Thyroid gland (tissue), 4 donors: ENCODE data around the gene ARL4C. TPM values are rescaled to one million over a fixed set of nuclear protein-coding genes. Genes with fewer than 3 reads are reported as not detected.

Source experiments
- DNase-seq, 2 donors: peaks; one replicate each; pipeline ENCODE4 v3.0.0-alpha.2; 2019
- H3K27ac ChIP-seq, 3 donors: fragments of 200-600 bp; sonication (generic); 1 replicate in 2 of 3; 2 replicates in 1 of 3; pipeline ENCODE4 v1.5.1; 2016 to 2019; ENCODE audit warnings: mild to moderate bottlenecking in 1 of 3, moderate library complexity in 1 of 3
- H3K27me3 ChIP-seq: fragments of 200-600 bp; sonication (generic); one replicate; pipeline ENCODE4 v1.5.1; 2019
- H3K36me3 ChIP-seq, 2 donors: fragments of 200-600 bp; sonication (generic); one replicate each; pipeline ENCODE4 v1.5.1; 2016 to 2019
- H3K4me1 ChIP-seq, 2 donors: fragments of 200-600 bp; sonication (generic); one replicate each; pipeline ENCODE4 v1.5.1; 2017 to 2019
- H3K4me3 ChIP-seq, 3 donors: fragments of 200-600 bp; sonication (generic); replicated peaks in 1 of 3; 1 replicate in 2 of 3; 2 replicates in 1 of 3; pipeline ENCODE4 v1.5.1; 2016; ENCODE audit warnings: mild to moderate bottlenecking in 1 of 3
- H3K9me3 ChIP-seq: fragments of 200-600 bp; sonication (generic); one replicate; pipeline ENCODE4 v1.5.1; 2017
- CTCF ChIP-seq, 6 experiments: fragments of 200-600 bp in 3 of 6; fragments of 450-650 bp in 3 of 6; sonication (generic) in 3 of 6; IDR thresholded peaks; one replicate each; pipeline ENCODE4 v1.5.1; 2016 to 2019; ENCODE audit warnings: antibody characterized with exemption in 6 of 6, mild to moderate bottlenecking in 2 of 6, inconsistent platforms in 1 of 6, moderate library complexity in 1 of 6
- POLR2A ChIP-seq, 2 donors: fragments of 450-650 bp; IDR thresholded peaks; one replicate each; pipeline ENCODE4 v1.6.1; 2017; ENCODE audit warnings: antibody characterized with exemption in 2 of 2, mild to moderate bottlenecking in 2 of 2, moderate library complexity in 1 of 2
- WGBS, 2 donors: methylation state at CpG; one replicate each; pipeline ENCODE4 v1.1.5; 2017; 5-methylcytosine and 5-hydroxymethylcytosine counted together
- intact Hi-C: fragments of 100-400 bp; cut with DNase I; formaldehyde crosslinking; loops from one replicate; pipeline ENCODE4 v1.15.1; 2023
- total RNA-seq, 4 donors: library from RNA; depleted of rRNA; stranded (reverse); fragments of >200 nt; gene quantifications; one replicate each; pipeline ENCODE4 v1.2.3, GENCODE V29; 2016

Gene ARL4C
- total RNA-seq, 4 donors from 2014 or later, result 1.5 to 6.3 (median 3.8) TPM

- H3K9me3 ChIP-seq, result no peaks in the 10 kb centered on the region
- H3K4me1 ChIP-seq, result no peaks in the 10 kb centered on the region
- 94 to 96% methylated on average over 3 of the region's 3 CpGs for WGBS, 2 donors
- no peak overlapping the region for H3K27ac ChIP-seq
- intact Hi-C loops, result no loop called here
- H3K4me3 ChIP-seq, result no peak overlapping the region
- H3K36me3 ChIP-seq, result no peaks in the 10 kb centered on the region
- no peaks in the 10 kb centered on the region for H3K27me3 ChIP-seq
- TF ChIP-seq CTCF (IDR thresholded peaks at IDR 0.05) (no peak), POLR2A (IDR thresholded peaks at IDR 0.05) (no peak)
- DNase-seq, result no peak
These were observed 29.8 kb upstream of the ARL4C start for GRCh38 chr2:234526711-234527110.

GRCh38 chr2:234521536-234521935 is 24.7 kb upstream of the ARL4C start:
- H3K27ac ChIP-seq, result no peak overlapping the region
- no peak for DNase-seq
- H3K36me3 ChIP-seq, result no peaks in the 10 kb centered on the region
- no peak overlapping the region for H3K4me3 ChIP-seq
- 79 to 82% methylated on average over 2 of the region's 2 CpGs for WGBS, 2 donors
- no peak for TF ChIP-seq CTCF (IDR thresholded peaks at IDR 0.05)
- no peak for TF ChIP-seq POLR2A (IDR thresholded peaks at IDR 0.05)
- intact Hi-C loops, result no loop called here
- no peaks in the 10 kb centered on the region for H3K4me1 ChIP-seq
- no peaks in the 10 kb centered on the region for H3K9me3 ChIP-seq
- no peaks in the 10 kb centered on the region for H3K27me3 ChIP-seq

GRCh38 chr2:234518986-234519642 is 22.2 kb upstream of the ARL4C start:
- H3K9me3 ChIP-seq, result no peaks in the 10 kb centered on the region
- TF ChIP-seq CTCF (IDR thresholded peaks at IDR 0.05) (no peak), POLR2A (IDR thresholded peaks at IDR 0.05) (no peak)
- no peak overlapping the region for H3K4me3 ChIP-seq
- H3K27me3 ChIP-seq, result no peaks in the 10 kb centered on the region
- no peak for DNase-seq
- H3K27ac ChIP-seq, result no peak overlapping the region
- WGBS, 2 donors, result 82 to 90% methylated on average over 5 of the region's 5 CpGs
- H3K36me3 ChIP-seq, result no peaks in the 10 kb centered on the region
- intact Hi-C loops, result no loop called here
- H3K4me1 ChIP-seq, result no peaks in the 10 kb centered on the region

- DNase-seq, result no peak
- Histone ChIP-seq H3K4me1 (no peaks in the 10 kb centered on the region), H3K36me3 (no peaks in the 10 kb centered on the region), H3K9me3 (no peaks in the 10 kb centered on the region), H3K27me3 (no peaks in the 10 kb centered on the region), H3K27ac (no peak overlapping the region), H3K4me3 (no peak overlapping the region)
- WGBS, 2 donors, result 86 to 87% methylated on average over 8 of the region's 8 CpGs
- intact Hi-C loops, result no loop called here
- TF ChIP-seq POLR2A (IDR thresholded peaks at IDR 0.05) (no peak), CTCF (IDR thresholded peaks at IDR 0.05) (no peak)
These were observed 21.1 kb upstream of the ARL4C start for GRCh38 chr2:234517971-234518370.

- Histone ChIP-seq H3K4me1 (no peaks in the 10 kb centered on the region), H3K9me3 (no peaks in the 10 kb centered on the region), H3K27ac (no peak overlapping the region), H3K27me3 (no peaks in the 10 kb centered on the region), H3K36me3 (no peaks in the 10 kb centered on the region), H3K4me3 (no peak overlapping the region)
- TF ChIP-seq POLR2A (IDR thresholded peaks at IDR 0.05) (no peak), CTCF (IDR thresholded peaks at IDR 0.05) (no peak)
- intact Hi-C loops, result no loop called here
- no peak for DNase-seq
- WGBS, 2 donors, result 78% methylated on average over 12 to 14 of the region's 16 CpGs
These were observed 18.2 kb upstream of the ARL4C start for GRCh38 chr2:234514873-234515638.
